Kidney epithelial cell (primary cell): Measurements from ENCODE around the gene SLC36A4. TPM values are rescaled to one million over a fixed set of nuclear protein-coding genes. Genes with fewer than 3 reads are reported as not detected.

ENCODE experiments used
- DNase-seq: peaks from one replicate; pipeline ENCODE4 v3.0.0-alpha.2; 2010; ENCODE audit warnings: low read depth
- H3K27me3 ChIP-seq: 2 replicates; pipeline ENCODE4 v1.6.0; 2011; ENCODE audit warnings: low read length; ENCODE audit not compliant: control insufficient read depth, insufficient read depth
- H3K36me3 ChIP-seq: 2 replicates; pipeline ENCODE4 v1.5.1; 2011; ENCODE audit warnings: low read length; ENCODE audit not compliant: control insufficient read depth, insufficient read depth
- H3K4me3 ChIP-seq: 2 replicates; pipeline ENCODE4 v1.5.1; 2011; ENCODE audit warnings: low read depth, mild to moderate bottlenecking, control low read depth, low read length
- total RNA-seq: library from RNA; depleted of rRNA; stranded (reverse); fragments of >200 nt; gene quantifications from 2 replicates; pipeline ENCODE4 v1.2.3, GENCODE V29; 2015
- TF ChIP-seq, protein P1 (sequence below): IDR thresholded peaks from 2 replicates; pipeline ENCODE4 v1.5.1; 2011; ENCODE audit warnings: mild to moderate bottlenecking, moderate library complexity, low read length, control low read depth, inconsistent platforms; ENCODE audit not compliant: insufficient read depth, poor library complexity, severe bottlenecking

The SLC36A4 gene
- total RNA-seq, 1 donor from 2014 or later: 9.9 TPM

- Histone ChIP-seq H3K36me3 (no peaks in the 10 kb centered on the region), H3K4me3 (no peak overlapping the region), H3K27me3 (no peaks in the 10 kb centered on the region)
- peak; percentile 28 for DNase-seq
- TF ChIP-seq, protein P1, sequence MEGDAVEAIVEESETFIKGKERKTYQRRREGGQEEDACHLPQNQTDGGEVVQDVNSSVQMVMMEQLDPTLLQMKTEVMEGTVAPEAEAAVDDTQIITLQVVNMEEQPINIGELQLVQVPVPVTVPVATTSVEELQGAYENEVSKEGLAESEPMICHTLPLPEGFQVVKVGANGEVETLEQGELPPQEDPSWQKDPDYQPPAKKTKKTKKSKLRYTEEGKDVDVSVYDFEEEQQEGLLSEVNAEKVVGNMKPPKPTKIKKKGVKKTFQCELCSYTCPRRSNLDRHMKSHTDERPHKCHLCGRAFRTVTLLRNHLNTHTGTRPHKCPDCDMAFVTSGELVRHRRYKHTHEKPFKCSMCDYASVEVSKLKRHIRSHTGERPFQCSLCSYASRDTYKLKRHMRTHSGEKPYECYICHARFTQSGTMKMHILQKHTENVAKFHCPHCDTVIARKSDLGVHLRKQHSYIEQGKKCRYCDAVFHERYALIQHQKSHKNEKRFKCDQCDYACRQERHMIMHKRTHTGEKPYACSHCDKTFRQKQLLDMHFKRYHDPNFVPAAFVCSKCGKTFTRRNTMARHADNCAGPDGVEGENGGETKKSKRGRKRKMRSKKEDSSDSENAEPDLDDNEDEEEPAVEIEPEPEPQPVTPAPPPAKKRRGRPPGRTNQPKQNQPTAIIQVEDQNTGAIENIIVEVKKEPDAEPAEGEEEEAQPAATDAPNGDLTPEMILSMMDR: no peak
Observed at GRCh38 chr11:93145390-93145915, 52.3 kb downstream of the SLC36A4 start.

- TF ChIP-seq, protein P1: no peak
- DNase-seq: no peak
- H3K36me3 ChIP-seq: no peaks in the 10 kb centered on the region
- no peak overlapping the region for H3K4me3 ChIP-seq
- no peaks in the 10 kb centered on the region for H3K27me3 ChIP-seq
Observed at GRCh38 chr11:93143800-93144199, 54.0 kb downstream of the SLC36A4 start.

DNA sequence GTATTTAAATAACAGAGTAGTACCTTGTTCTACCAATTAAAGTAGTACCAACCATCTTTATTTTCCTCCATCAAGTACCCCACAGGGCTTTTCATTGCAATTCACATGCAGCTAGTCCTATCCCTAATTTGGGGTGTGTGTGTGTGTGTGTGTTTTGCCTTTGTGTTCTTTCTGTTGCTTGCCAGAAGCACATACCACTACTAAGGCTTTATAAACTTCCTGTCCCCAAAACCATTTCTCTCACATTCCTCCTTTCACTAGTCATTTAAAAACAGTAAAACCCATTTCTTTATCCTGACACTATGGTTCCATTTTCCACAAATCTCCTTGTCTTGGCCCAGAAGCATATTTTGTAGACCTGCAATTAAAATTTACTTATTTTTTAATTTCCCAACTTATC, 54.6 kb downstream of the SLC36A4 start:
- TF ChIP-seq, protein P1: no peak
- H3K4me3 ChIP-seq: no peak overlapping the region
- no peak for DNase-seq
- H3K36me3 ChIP-seq: no peaks in the 10 kb centered on the region
- H3K27me3 ChIP-seq: no peaks in the 10 kb centered on the region

DNA sequence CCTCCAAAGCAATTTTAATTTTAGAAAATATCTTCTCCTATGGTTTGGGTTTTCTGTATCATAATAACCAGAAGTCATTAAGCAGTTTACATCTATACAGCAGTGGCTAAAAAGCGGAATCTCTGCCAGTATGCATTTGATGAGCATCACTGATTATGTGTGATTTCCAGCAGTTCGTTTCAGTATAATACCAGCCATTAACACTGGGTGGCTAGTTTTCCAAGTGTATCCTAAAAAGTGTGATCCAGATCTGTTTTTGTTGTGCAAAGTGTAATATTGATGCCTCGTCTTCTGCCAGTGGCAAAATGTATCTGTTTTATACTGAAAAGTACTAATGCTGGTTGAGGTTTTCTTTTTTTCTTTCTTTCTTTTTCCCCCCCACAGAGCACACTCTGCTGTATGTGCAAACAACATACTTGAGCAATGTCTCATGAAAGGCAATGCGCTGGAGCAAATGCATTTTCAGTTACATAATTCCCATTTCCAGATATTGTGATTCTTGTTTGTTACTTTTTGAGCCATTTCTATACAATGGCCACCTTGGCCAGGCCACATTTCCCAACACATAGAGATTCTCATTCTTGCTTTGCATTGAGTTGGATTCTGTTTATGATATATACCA, 64.2 kb downstream of the SLC36A4 start:
- TF ChIP-seq, protein P1: no peak
- no peak for DNase-seq
- H3K4me3 ChIP-seq: no peak overlapping the region
- H3K27me3 ChIP-seq: no peaks in the 10 kb centered on the region
- no peaks in the 10 kb centered on the region for H3K36me3 ChIP-seq

DNA sequence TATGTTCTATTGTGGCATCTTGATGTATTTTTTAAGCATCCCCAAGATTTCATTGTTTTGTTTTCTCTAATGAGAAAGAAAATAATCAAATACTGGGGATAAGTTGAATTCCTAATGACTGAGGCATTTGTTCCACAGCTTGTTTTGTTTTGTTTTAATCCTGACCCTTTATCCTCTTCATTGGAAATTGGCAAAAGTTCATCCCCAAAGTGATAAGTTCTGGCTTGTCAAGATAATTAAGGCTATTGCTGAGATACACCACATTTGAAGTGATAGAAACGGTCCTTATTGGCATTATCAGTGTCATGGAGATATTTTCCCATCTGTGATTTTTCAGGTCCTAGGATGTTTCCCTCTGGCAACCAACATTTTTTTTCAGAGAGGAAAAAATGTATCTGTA, 65.0 kb downstream of the SLC36A4 start:
- Histone ChIP-seq H3K36me3 (no peaks in the 10 kb centered on the region), H3K27me3 (no peaks in the 10 kb centered on the region), H3K4me3 (no peak overlapping the region)
- TF ChIP-seq, protein P1: no peak
- DNase-seq: no peak

GRCh38 chr11:93131709-93132108, 66.1 kb downstream of the SLC36A4 start:
- DNase-seq: no peak
- no peaks in the 10 kb centered on the region for H3K27me3 ChIP-seq
- no peak overlapping the region for H3K4me3 ChIP-seq
- TF ChIP-seq, protein P1: no peak
- no peaks in the 10 kb centered on the region for H3K36me3 ChIP-seq
